Breast epithelium (tissue), 3 donors: ENCODE results near the gene SNAPC3.

Source experiments
- CTCF ChIP-seq, 3 donors: fragments of 450-650 bp; IDR thresholded peaks; one replicate each; pipeline ENCODE4 v1.5.1; 2016 to 2017; ENCODE audit warnings: antibody characterized with exemption in 3 of 3, mild to moderate bottlenecking in 3 of 3, moderate library complexity in 3 of 3
- POLR2A ChIP-seq: fragments of 450-650 bp; IDR thresholded peaks from one replicate; pipeline ENCODE4 v1.6.1; 2016; ENCODE audit warnings: antibody characterized with exemption, mild to moderate bottlenecking, moderate library complexity

GRCh38 chr9:15404171-15404570 lies 18.5 kb upstream of the SNAPC3 start:
- TF ChIP-seq CTCF (IDR thresholded peaks at IDR 0.05) (no peak), POLR2A (no peak)
